HG03196 (cell line): Measurements from ENCODE around the gene TNFRSF8.
"Not testable (repeated sequence)": the region's sequence is repeated elsewhere in the genome, so short reads cannot be mapped to it uniquely, and the experiment has no call there.

ENCODE experiments used
- ATAC-seq: cut with Tn5 transposase; IDR thresholded peaks from one replicate; pipeline ENCODE4 v1.9.1; 2021; ENCODE audit not compliant: unreplicated experiment

The TNFRSF8 gene

GRCh38 chr1:12083766-12084165 lies 20.7 kb downstream of the TNFRSF8 start:
- ATAC-seq, result no peak

GRCh38 chr1:12085643-12086260 lies 22.6 kb downstream of the TNFRSF8 start:
- no peak for ATAC-seq

- peak; percentile 47 for ATAC-seq
Observed at GRCh38 chr1:12087797-12088314, 24.8 kb downstream of the TNFRSF8 start.

GRCh38 chr1:12088607-12089006 lies 25.5 kb downstream of the TNFRSF8 start:
- no peak for ATAC-seq

GRCh38 chr1:12090326-12090725 lies 27.2 kb downstream of the TNFRSF8 start:
- ATAC-seq, result no peak

- ATAC-seq, result no peak
Observed at GRCh38 chr1:12091191-12091590, 28.1 kb downstream of the TNFRSF8 start.

GRCh38 chr1:12094180-12094579 lies 31.1 kb downstream of the TNFRSF8 start:
- no peak for ATAC-seq

- ATAC-seq, result no peak
Observed at GRCh38 chr1:12095452-12096263, 32.6 kb downstream of the TNFRSF8 start.

GRCh38 chr1:12096615-12097014 lies 33.5 kb downstream of the TNFRSF8 start:
- no peak for ATAC-seq

- ATAC-seq, result no peak
Observed at GRCh38 chr1:12097321-12097720, 34.2 kb downstream of the TNFRSF8 start.

GRCh38 chr1:12098786-12099185 lies 35.7 kb downstream of the TNFRSF8 start:
- ATAC-seq, result no peak

GRCh38 chr1:12099610-12100009 lies 36.5 kb downstream of the TNFRSF8 start:
- no peak for ATAC-seq

- ATAC-seq, result no peak
Observed at GRCh38 chr1:12100071-12100470, 37.0 kb downstream of the TNFRSF8 start.

- ATAC-seq, result not testable (repeated sequence)
Observed at GRCh38 chr1:12101120-12101519, 38.0 kb downstream of the TNFRSF8 start.

GRCh38 chr1:12102066-12102465 lies 39.0 kb downstream of the TNFRSF8 start:
- no peak for ATAC-seq

GRCh38 chr1:12104417-12104816 lies 41.3 kb downstream of the TNFRSF8 start:
- ATAC-seq, result no peak

- ATAC-seq, result no peak
Observed at GRCh38 chr1:12106153-12106552, 43.0 kb downstream of the TNFRSF8 start.

- ATAC-seq, result not testable (repeated sequence)
Observed at GRCh38 chr1:12106861-12107260, 43.8 kb downstream of the TNFRSF8 start.

GRCh38 chr1:12107718-12108117 lies 44.6 kb downstream of the TNFRSF8 start:
- no peak for ATAC-seq

GRCh38 chr1:12109901-12110300 lies 46.8 kb downstream of the TNFRSF8 start:
- ATAC-seq, result no peak

GRCh38 chr1:12111741-12112140 lies 48.6 kb downstream of the TNFRSF8 start:
- no peak for ATAC-seq

GRCh38 chr1:12112711-12113161 lies 49.6 kb downstream of the TNFRSF8 start:
- ATAC-seq, result no peak
